Ovary (tissue), 9 donors: ENCODE results near the gene ATP2C2. TPM values are rescaled to one million over a fixed set of nuclear protein-coding genes. Genes with fewer than 3 reads are reported as not detected.

Experiments
- DNase-seq, 5 donors: peaks; one replicate each; pipeline ENCODE4 v3.0.0-alpha.2; 2019 to 2020
- H3K27ac ChIP-seq, 2 donors: fragments of 200-600 bp; one replicate each; pipeline versions ENCODE4 v1.5.1 to v1.8.0; 2019 to 2022
- H3K27me3 ChIP-seq: fragments of 200-600 bp; one replicate; pipeline ENCODE4 v1.8.0; 2022
- H3K36me3 ChIP-seq: fragments of 200-600 bp; sonication (generic); one replicate; pipeline ENCODE4 v1.5.1; 2019
- H3K4me1 ChIP-seq: one replicate; pipeline ENCODE4 v1.8.1; 2013; ENCODE audit warnings: mild to moderate bottlenecking, moderate library complexity; ENCODE audit not compliant: insufficient read depth
- H3K4me3 ChIP-seq: fragments of 200-600 bp; sonication (generic); one replicate; pipeline ENCODE4 v1.5.1; 2017
- H3K9me3 ChIP-seq, 2 donors: fragments of 200-600 bp in 1 of 2; sonication (generic) in 1 of 2; one replicate each; pipeline versions ENCODE4 v1.5.1 to v1.8.1; 2013 to 2019; ENCODE audit warnings: mild to moderate bottlenecking in 1 of 2, moderate library complexity in 1 of 2
- EP300 ChIP-seq: sonication (generic); formaldehyde crosslinking; IDR thresholded peaks from one replicate; pipeline ENCODE4 v1.6.1; 2017; ENCODE audit warnings: antibody characterized with exemption
- POLR2A ChIP-seq: fragments of 450-650 bp; IDR thresholded peaks from one replicate; pipeline ENCODE4 v1.6.1; 2017; ENCODE audit warnings: antibody characterized with exemption, mild to moderate bottlenecking, moderate library complexity
- WGBS, 3 donors: extraction: QIAGEN DNeasy Blood & Tissue Kit in 1 of 3; methylation state at CpG; one replicate each; pipeline versions ENCODE4 v1.1.5 to v1.1.7; 2013 to 2017; 5-methylcytosine and 5-hydroxymethylcytosine counted together
- intact Hi-C, 4 donors: fragments of 100-400 bp; cut with DNase I; formaldehyde crosslinking; loops; one replicate each; pipeline versions ENCODE4 v1.11.0 to v1.15.1; 2022 to 2023
- polyA plus RNA-seq, 2 donors: library from polyadenylated mRNA; stranded (reverse); fragments of 200-250 nt in 1 of 2; fragments of 350-450 nt in 1 of 2; fragmentation: Illumina TruSeq in 1 of 2; extraction: RNeasy Lipid Tissue Mini Kit (QIAGEN cat#74804) in 1 of 2; gene quantifications; one replicate each; pipeline ENCODE4 v1.2.3, GENCODE V29; 2013 to 2014
- total RNA-seq, 7 donors: library from RNA; depleted of rRNA in 2 of 7; stranded (reverse); fragments of >200 nt in 2 of 7; fragmentation: NEBNext Ultra II Directional in 3 of 7; extraction: Animal tissue kit (Norgen Biotek cat#: 25700) in 3 of 7; gene quantifications; one replicate each; pipeline versions ENCODE4 v1.1.0 to v1.2.4, GENCODE V29; 2016 to 2023
- TF ChIP-seq, protein P1 (sequence below), 3 donors: fragments of 450-650 bp in 2 of 3; fragments of 200-600 bp in 1 of 3; IDR thresholded peaks; one replicate each; pipeline versions ENCODE4 v1.5.1 to v1.8.0; 2016 to 2022; ENCODE audit warnings: antibody characterized with exemption in 3 of 3, mild to moderate bottlenecking in 1 of 3
- donor health status: DM: no; HTN: no; CAD: no; lungs with moderate emphysema.
- donor health status: DM: no; HTN: no; CAD: no.
- donor health status: Bipolar disorder and iron deficiency.
- donor health status: DM: yes; HTN: yes; CAD: no.
- donor health status: DM: no; HTN: no; CAD: no.
- donor health status: DM: yes; HTN: yes; CAD: no.

The ATP2C2 gene
- total and polyA plus RNA-seq, 9 donors, result 0.10 to 8.5 (median 1.3) TPM; not detected in 3

DNA sequence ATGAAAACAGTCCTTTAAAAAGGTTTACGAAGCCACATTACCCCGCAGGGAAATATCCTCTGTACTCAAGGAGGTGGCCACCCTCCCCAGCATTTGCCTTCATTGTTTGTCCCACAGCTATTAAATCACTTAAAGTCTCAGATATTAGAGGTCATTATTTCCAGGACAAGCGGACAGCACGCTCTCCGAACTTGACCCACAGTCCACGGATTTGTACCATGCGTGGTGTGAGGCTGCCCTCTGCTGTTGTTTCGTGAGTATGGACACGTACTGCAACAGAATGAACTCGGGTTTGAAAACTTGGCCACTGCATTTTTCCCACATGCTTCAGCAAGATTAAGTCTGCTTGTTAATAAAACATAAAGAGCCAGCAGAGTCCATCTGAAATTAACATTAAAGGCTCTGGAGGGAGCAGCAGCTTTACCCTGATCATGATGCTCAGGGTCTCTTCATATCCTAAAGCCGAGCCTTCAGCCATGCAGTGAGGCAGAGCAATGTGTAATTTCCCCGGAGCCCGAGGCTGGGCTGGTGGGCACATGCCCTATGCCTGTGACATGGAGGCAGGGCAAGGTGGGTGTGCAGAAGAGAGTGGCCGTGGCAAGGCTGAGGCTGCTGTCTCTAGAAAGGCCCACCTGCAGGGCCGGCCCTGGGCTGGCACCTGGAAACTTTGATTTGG is 116.4 kb downstream of the ATP2C2 start:
- peak; percentile 60 to 84 (median 80) for DNase-seq
- WGBS, 3 donors, result 29 to 41% (median 37%) methylated on average over 15 of the region's 15 CpGs
- intact Hi-C loops, result loop anchor here (2.0 to 10.0 kb wide), 6 partner anchors 206 to 520 kb away; partner anchors contain the start of gene NECAB2 (in 2 of the 4)
- H3K27ac ChIP-seq, result no peak overlapping the region
- no peaks in the 10 kb centered on the region for H3K9me3 ChIP-seq
- no peak overlapping the region for H3K4me3 ChIP-seq
- no peaks in the 10 kb centered on the region for H3K36me3 ChIP-seq
- TF ChIP-seq, protein P1, sequence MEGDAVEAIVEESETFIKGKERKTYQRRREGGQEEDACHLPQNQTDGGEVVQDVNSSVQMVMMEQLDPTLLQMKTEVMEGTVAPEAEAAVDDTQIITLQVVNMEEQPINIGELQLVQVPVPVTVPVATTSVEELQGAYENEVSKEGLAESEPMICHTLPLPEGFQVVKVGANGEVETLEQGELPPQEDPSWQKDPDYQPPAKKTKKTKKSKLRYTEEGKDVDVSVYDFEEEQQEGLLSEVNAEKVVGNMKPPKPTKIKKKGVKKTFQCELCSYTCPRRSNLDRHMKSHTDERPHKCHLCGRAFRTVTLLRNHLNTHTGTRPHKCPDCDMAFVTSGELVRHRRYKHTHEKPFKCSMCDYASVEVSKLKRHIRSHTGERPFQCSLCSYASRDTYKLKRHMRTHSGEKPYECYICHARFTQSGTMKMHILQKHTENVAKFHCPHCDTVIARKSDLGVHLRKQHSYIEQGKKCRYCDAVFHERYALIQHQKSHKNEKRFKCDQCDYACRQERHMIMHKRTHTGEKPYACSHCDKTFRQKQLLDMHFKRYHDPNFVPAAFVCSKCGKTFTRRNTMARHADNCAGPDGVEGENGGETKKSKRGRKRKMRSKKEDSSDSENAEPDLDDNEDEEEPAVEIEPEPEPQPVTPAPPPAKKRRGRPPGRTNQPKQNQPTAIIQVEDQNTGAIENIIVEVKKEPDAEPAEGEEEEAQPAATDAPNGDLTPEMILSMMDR (IDR thresholded peaks at IDR 0.05), result peak; percentile 35 to 83 (median 79)
- TF ChIP-seq POLR2A, result no peak
- TF ChIP-seq EP300, result no peak
- no peaks in the 10 kb centered on the region for H3K4me1 ChIP-seq
- H3K27me3 ChIP-seq, result no peaks in the 10 kb centered on the region

- peak in 2 of 5 donors; percentile 7 to 30 for DNase-seq
- Histone ChIP-seq H3K36me3 (no peaks in the 10 kb centered on the region), H3K4me3 (no peak overlapping the region), H3K4me1 (peaks cover 1% of the 10 kb centered on the region), H3K27me3 (no peaks in the 10 kb centered on the region), H3K9me3 (no peaks in the 10 kb centered on the region), H3K27ac (no peak overlapping the region)
- TF ChIP-seq EP300, result no peak
- TF ChIP-seq POLR2A, result no peak
- intact Hi-C loops, result loop anchor here (2.0 to 10.0 kb wide), 3 partner anchors 207 to 521 kb away; partner anchors contain the start of gene NECAB2 (in 1 of the 4)
- WGBS, 3 donors, result 86 to 88% (median 86%) methylated on average over 16 of the region's 16 CpGs
Measured at GRCh38 chr16:84485255-84486010, 117.1 kb downstream of the ATP2C2 start.

- Histone ChIP-seq H3K9me3 (no peaks in the 10 kb centered on the region), H3K4me3 (no peak overlapping the region), H3K27me3 (no peaks in the 10 kb centered on the region), H3K27ac (no peak overlapping the region), H3K4me1 (peaks cover 1% of the 10 kb centered on the region), H3K36me3 (no peaks in the 10 kb centered on the region)
- TF ChIP-seq, protein P1 (IDR thresholded peaks at IDR 0.05), result no peak
- TF ChIP-seq POLR2A (no peak), EP300 (no peak)
- WGBS, 3 donors, result 18 to 48% (median 22%) methylated on average over 14 of the region's 14 CpGs
- DNase-seq, result peak in 2 of 5 donors; percentile 16 to 66
- intact Hi-C loops, result loop anchor here in 3 of 4 donors (10.0 kb wide), 2 partner anchors 211 to 521 kb away; partner anchors contain the start of gene NECAB2 (in 1 of the 3)
Measured at GRCh38 chr16:84486126-84486525, 117.8 kb downstream of the ATP2C2 start.

- H3K4me1 ChIP-seq, result peaks cover 1% of the 10 kb centered on the region
- H3K4me3 ChIP-seq, result no peak overlapping the region
- H3K9me3 ChIP-seq, result no peaks in the 10 kb centered on the region
- H3K27me3 ChIP-seq, result no peaks in the 10 kb centered on the region
- intact Hi-C loops, result loop anchor here in 3 of 4 donors (10.0 kb wide), 2 partner anchors 212 to 522 kb away; partner anchors contain the start of gene NECAB2 (in 1 of the 3)
- H3K27ac ChIP-seq, result no peak overlapping the region
- 86 to 92% (median 87%) methylated on average over 17 of the region's 17 CpGs for WGBS, 3 donors
- TF ChIP-seq, protein P1 (IDR thresholded peaks at IDR 0.05), result no peak
- TF ChIP-seq POLR2A, result no peak
- TF ChIP-seq EP300, result no peak
- H3K36me3 ChIP-seq, result no peaks in the 10 kb centered on the region
- DNase-seq, result no peak
Measured at GRCh38 chr16:84486551-84487235, 118.4 kb downstream of the ATP2C2 start.
